Kidney epithelial cell (primary cell): ENCODE data around the gene NAV2. TPM values are rescaled to one million over a fixed set of nuclear protein-coding genes. Genes with fewer than 3 reads are reported as not detected.

ENCODE experiments used
- DNase-seq: peaks from one replicate; pipeline ENCODE4 v3.0.0-alpha.2; 2010; ENCODE audit warnings: low read depth
- H3K27me3 ChIP-seq: 2 replicates; pipeline ENCODE4 v1.6.0; 2011; ENCODE audit warnings: low read length; ENCODE audit not compliant: control insufficient read depth, insufficient read depth
- H3K36me3 ChIP-seq: 2 replicates; pipeline ENCODE4 v1.5.1; 2011; ENCODE audit warnings: low read length; ENCODE audit not compliant: control insufficient read depth, insufficient read depth
- H3K4me3 ChIP-seq: 2 replicates; pipeline ENCODE4 v1.5.1; 2011; ENCODE audit warnings: low read depth, mild to moderate bottlenecking, control low read depth, low read length
- total RNA-seq: library from RNA; depleted of rRNA; stranded (reverse); fragments of >200 nt; gene quantifications from 2 replicates; pipeline ENCODE4 v1.2.3, GENCODE V29; 2015
- TF ChIP-seq, protein P1 (sequence below): IDR thresholded peaks from 2 replicates; pipeline ENCODE4 v1.5.1; 2011; ENCODE audit warnings: mild to moderate bottlenecking, moderate library complexity, low read length, control low read depth, inconsistent platforms; ENCODE audit not compliant: insufficient read depth, poor library complexity, severe bottlenecking

The NAV2 gene
- total RNA-seq, 1 donor from 2014 or later: 41.5 TPM

DNA sequence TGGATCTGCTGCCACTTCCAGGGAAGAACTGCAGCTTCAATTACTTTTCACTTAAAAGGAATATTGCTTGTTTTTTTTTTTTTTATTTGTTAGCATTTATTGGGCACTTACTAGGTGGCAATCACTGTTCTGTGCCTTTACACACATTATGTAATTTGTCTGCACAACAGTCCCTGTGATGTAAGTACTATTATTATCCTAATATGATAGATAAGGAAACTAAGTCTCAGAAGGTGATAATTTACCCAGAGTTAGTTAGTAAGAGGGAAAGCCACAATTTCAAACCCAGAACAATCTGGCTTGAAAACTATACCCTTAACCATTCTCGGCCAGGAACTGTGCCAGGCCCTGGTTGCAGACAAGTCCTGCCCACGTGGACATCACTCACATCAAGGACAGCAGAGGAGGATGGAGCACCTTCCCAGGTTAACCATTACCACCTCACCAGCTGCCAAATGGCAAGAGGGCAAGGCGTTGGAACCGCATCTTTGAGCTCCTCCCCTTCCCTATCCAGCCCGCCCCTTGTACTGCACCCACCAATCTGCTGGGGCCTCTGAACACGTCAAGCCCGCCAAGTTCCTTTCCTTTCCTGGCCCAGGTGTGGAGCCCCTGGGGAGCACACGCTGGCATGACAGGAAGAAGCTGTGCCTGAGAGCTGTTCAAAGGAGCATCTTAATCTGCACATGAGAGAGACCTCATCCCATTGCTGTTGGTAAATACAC lies 78.4 kb downstream of the NAV2 start:
- H3K36me3 ChIP-seq: no peaks in the 10 kb centered on the region
- H3K4me3 ChIP-seq: no peak overlapping the region
- TF ChIP-seq, protein P1, sequence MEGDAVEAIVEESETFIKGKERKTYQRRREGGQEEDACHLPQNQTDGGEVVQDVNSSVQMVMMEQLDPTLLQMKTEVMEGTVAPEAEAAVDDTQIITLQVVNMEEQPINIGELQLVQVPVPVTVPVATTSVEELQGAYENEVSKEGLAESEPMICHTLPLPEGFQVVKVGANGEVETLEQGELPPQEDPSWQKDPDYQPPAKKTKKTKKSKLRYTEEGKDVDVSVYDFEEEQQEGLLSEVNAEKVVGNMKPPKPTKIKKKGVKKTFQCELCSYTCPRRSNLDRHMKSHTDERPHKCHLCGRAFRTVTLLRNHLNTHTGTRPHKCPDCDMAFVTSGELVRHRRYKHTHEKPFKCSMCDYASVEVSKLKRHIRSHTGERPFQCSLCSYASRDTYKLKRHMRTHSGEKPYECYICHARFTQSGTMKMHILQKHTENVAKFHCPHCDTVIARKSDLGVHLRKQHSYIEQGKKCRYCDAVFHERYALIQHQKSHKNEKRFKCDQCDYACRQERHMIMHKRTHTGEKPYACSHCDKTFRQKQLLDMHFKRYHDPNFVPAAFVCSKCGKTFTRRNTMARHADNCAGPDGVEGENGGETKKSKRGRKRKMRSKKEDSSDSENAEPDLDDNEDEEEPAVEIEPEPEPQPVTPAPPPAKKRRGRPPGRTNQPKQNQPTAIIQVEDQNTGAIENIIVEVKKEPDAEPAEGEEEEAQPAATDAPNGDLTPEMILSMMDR: no peak
- H3K27me3 ChIP-seq: no peaks in the 10 kb centered on the region
- DNase-seq: no peak

DNA sequence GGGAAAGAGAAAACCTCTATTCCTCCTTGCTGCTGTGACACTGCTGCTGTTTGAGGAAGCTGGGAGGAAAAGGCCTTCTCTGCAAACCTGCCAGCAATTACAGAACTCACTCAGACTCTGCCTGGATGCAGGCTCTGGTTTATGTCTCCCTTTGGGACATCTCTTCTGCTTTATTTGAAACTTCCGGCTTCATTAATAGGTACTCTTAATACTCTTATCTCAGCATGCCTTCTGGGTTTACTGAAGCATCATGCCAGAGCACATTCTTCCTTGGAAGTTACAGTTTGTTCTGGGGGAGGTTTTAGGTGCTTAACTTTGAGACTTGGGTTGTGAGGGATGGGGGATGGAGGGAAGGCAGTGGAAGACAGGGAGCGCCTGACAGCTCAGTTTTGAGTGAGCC lies 79.9 kb downstream of the NAV2 start:
- no peak overlapping the region for H3K4me3 ChIP-seq
- TF ChIP-seq, protein P1: no peak
- DNase-seq: no peak
- H3K36me3 ChIP-seq: no peaks in the 10 kb centered on the region
- no peaks in the 10 kb centered on the region for H3K27me3 ChIP-seq

DNA sequence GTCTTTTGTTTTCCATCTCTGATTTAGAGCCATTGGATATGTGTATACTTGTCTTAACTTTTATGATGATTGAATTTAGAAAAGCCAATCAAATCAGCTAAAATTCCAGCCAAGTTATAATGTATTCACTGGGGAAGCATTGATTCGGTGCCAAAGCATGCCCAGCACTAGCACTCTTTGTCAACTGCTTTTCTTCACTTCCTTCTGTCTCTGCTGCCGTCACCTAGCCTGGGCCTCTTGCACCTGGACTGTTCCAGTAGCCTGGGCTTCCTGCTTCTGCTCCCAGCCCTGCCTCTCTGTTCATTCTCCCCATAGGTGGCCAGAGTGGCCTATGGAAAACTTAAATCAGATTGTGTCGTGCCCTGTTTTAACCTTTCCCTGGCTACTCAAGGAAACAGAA lies 80.7 kb downstream of the NAV2 start:
- Histone ChIP-seq H3K36me3 (no peaks in the 10 kb centered on the region), H3K27me3 (no peaks in the 10 kb centered on the region), H3K4me3 (no peak overlapping the region)
- TF ChIP-seq, protein P1: no peak
- DNase-seq: no peak

DNA sequence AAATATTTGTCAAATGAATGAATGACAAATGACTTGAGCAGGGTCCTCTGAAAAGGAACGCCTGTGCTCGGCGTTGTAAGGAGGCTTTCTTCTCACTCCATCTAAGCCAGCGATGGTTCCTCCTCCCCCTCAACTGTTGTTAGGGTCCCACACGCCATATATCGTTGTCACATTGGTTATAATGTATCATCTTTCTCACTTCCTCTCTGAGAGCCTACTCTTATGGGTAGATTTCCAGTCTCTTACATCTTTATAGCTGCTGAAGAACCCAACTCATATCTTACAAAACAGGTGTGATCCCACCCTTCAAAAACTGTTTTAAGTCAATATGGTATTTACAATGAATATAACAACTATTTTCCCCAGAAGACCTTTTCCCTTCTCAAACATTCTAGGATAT lies 81.5 kb downstream of the NAV2 start:
- TF ChIP-seq, protein P1: no peak

DNA sequence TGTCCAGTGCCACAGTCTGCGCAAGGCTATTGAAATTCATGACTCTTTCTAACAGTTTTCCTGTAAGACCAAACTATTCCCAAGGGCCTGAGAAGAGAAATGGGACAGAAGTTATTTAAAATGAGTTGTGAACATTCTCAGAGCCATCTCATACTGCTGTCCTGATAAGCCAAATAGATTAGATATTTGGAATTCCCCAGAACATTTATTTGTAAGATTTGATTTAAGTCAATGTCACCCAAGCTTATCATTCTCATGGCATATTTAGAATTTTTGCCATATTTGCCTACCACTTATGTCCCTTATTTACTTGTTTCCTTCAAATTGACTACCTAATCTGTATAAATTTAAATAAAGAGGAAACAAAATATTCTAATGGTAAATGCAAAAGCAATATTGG lies 82.4 kb downstream of the NAV2 start:
- Histone ChIP-seq H3K27me3 (no peaks in the 10 kb centered on the region), H3K4me3 (no peak overlapping the region), H3K36me3 (no peaks in the 10 kb centered on the region)
- TF ChIP-seq, protein P1: no peak
- DNase-seq: no peak

More for the DNA sequence above, 81.5 kb downstream of the NAV2 start:
- Histone ChIP-seq H3K27me3 (no peaks in the 10 kb centered on the region), H3K4me3 (no peak overlapping the region), H3K36me3 (no peaks in the 10 kb centered on the region)
- DNase-seq: no peak

DNA sequence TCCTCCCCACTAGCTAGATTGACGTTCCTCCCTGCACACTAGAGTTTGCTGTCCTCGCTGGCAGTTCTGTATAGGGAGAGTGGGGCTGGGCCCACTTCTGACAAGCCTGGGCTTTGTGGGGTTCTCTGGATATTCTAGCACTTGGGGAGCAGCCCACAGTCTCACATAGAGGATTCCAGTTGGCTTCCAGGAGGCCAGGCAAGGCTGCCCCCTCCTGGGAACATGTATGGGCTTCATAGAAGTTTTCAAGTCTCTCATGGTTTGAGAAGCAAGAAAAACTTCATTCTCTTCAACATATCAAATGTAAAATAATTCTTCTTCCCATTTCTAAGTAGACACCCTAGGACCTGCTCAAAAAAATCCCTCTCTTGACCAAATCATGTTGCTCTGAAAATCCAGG lies 87.5 kb downstream of the NAV2 start:
- H3K4me3 ChIP-seq: no peak overlapping the region
- DNase-seq: no peak
- TF ChIP-seq, protein P1: peak; percentile 38
- H3K27me3 ChIP-seq: no peaks in the 10 kb centered on the region
- H3K36me3 ChIP-seq: no peaks in the 10 kb centered on the region
